HEK293T (cell line): ENCODE results near the gene LMTK2.

Experiments used
- CTCF ChIA-PET: fragments of 350-600 bp; formaldehyde crosslinking; extraction: SDS; loops from one replicate; lab custom pipeline; 2021; ENCODE audit warnings: antibody characterized with exemption, inconsistent platforms; lab: Yijun Ruan, JAX
- POLR2A ChIA-PET: fragments of 350-600 bp; formaldehyde crosslinking; extraction: SDS; loops from one replicate; lab custom pipeline; 2020; ENCODE audit warnings: antibody characterized with exemption, inconsistent platforms; lab: Yijun Ruan, JAX
- DNase-seq: peaks from one replicate; pipeline ENCODE4 v3.0.0; 2012; ENCODE audit warnings: mixed read lengths; ENCODE audit errors: extremely low spot score
- ARNT ChIP-seq: fragments of 450-650 bp; IDR thresholded peaks from 2 replicates; pipeline ENCODE4 v1.6.1; 2017; ENCODE audit warnings: mild to moderate bottlenecking
- BHLHE40 ChIP-seq: fragments of 450-650 bp; IDR thresholded peaks from 2 replicates; pipeline ENCODE4 v1.6.1; 2016; ENCODE audit warnings: mild to moderate bottlenecking, moderate library complexity, borderline replicate concordance
- CTBP1 ChIP-seq: fragments of 450-650 bp; IDR thresholded peaks from 2 replicates; pipeline ENCODE4 v1.6.1; 2016; ENCODE audit warnings: borderline replicate concordance
- ELF4 ChIP-seq: fragments of 450-650 bp; IDR thresholded peaks from 2 replicates; pipeline ENCODE4 v1.6.1; 2017; ENCODE audit warnings: antibody characterized with exemption
- FOXA1 ChIP-seq: fragments of 450-650 bp; IDR thresholded peaks from 2 replicates; pipeline ENCODE4 v1.6.1; 2016; ENCODE audit warnings: mild to moderate bottlenecking
- FOXK2 ChIP-seq: fragments of 450-650 bp; IDR thresholded peaks from 2 replicates; pipeline ENCODE4 v1.6.1; 2016; ENCODE audit warnings: mild to moderate bottlenecking
- FOXM1 ChIP-seq: fragments of 450-650 bp; IDR thresholded peaks from 2 replicates; pipeline ENCODE4 v1.6.1; 2017; ENCODE audit warnings: mild to moderate bottlenecking, borderline replicate concordance
- HDGF ChIP-seq: fragments of 450-650 bp; IDR thresholded peaks from 2 replicates; pipeline ENCODE4 v1.6.1; 2017; ENCODE audit warnings: antibody characterized with exemption, borderline replicate concordance
- L3MBTL2 ChIP-seq: fragments of 450-650 bp; conservative IDR thresholded peaks from 2 replicates; pipeline ENCODE4 v1.6.1; 2016; ENCODE audit warnings: mild to moderate bottlenecking
- LEF1 ChIP-seq: fragments of 450-650 bp; IDR thresholded peaks from 2 replicates; pipeline ENCODE4 v1.6.1; 2017; ENCODE audit warnings: mild to moderate bottlenecking, borderline replicate concordance
- NFRKB ChIP-seq: fragments of 450-650 bp; IDR thresholded peaks from 2 replicates; pipeline ENCODE4 v1.6.1; 2016; ENCODE audit warnings: mild to moderate bottlenecking, moderate library complexity
- PKNOX1 ChIP-seq: fragments of 450-650 bp; IDR thresholded peaks from 2 replicates; pipeline ENCODE4 v1.6.1; 2016
- SP1 ChIP-seq: fragments of 450-650 bp; IDR thresholded peaks from 2 replicates; pipeline ENCODE4 v1.6.1; 2017
- SUZ12 ChIP-seq: fragments of 450-650 bp; IDR thresholded peaks from 2 replicates; pipeline ENCODE4 v1.6.1; 2016; ENCODE audit warnings: mild to moderate bottlenecking
- TARDBP ChIP-seq: fragments of 450-650 bp; IDR thresholded peaks from 2 replicates; pipeline ENCODE4 v1.6.1; 2016
- ZNF384 ChIP-seq: fragments of 450-650 bp; IDR thresholded peaks from 2 replicates; pipeline ENCODE4 v1.6.1; 2016

The LMTK2 gene

GRCh38 chr7:98178762-98179490 is 72.3 kb downstream of the LMTK2 start:
- CTCF ChIA-PET: interaction anchor here (0.6 kb wide), 1 partner anchor 158 kb away, joined by 4 read pairs; no protein-coding TSS in a partner anchor
- no peak for DNase-seq
- TF ChIP-seq L3MBTL2 (no peak), ARNT (no peak), FOXM1 (no peak), SUZ12 (no peak), SP1 (no peak), HDGF (no peak), CTBP1 (no peak), FOXA1 (no peak), ZNF384 (no peak), FOXK2 (no peak), NFRKB (no peak), BHLHE40 (no peak), LEF1 (no peak), ELF4 (no peak), PKNOX1 (no peak)
- POLR2A ChIA-PET: no interaction called here

GRCh38 chr7:98180751-98181150 is 74.1 kb downstream of the LMTK2 start:
- TF ChIP-seq ELF4 (no peak), FOXK2 (no peak), ZNF384 (no peak), L3MBTL2 (no peak), FOXM1 (no peak), TARDBP (no peak), ARNT (no peak), HDGF (no peak), NFRKB (no peak), FOXA1 (no peak), LEF1 (no peak), SP1 (no peak)
- ChIA-PET POLR2A (no interaction called here), CTCF (interaction anchor here (1.1 to 1.2 kb wide), 2 partner anchors 12 to 160 kb away, joined by 3 to 4 read pairs; no protein-coding TSS in a partner anchor)
- no peak for DNase-seq

- TF ChIP-seq ELF4: no peak
- no peak for TF ChIP-seq FOXA1
- TF ChIP-seq TARDBP: no peak
- TF ChIP-seq FOXM1: no peak
- no peak for TF ChIP-seq HDGF
- no peak for TF ChIP-seq CTBP1
- no peak for TF ChIP-seq SP1
- TF ChIP-seq BHLHE40: no peak
- no peak for TF ChIP-seq ZNF384
- no peak for TF ChIP-seq NFRKB
- TF ChIP-seq PKNOX1: no peak
- TF ChIP-seq FOXK2: no peak
- TF ChIP-seq LEF1: no peak
- TF ChIP-seq SUZ12: no peak
- ChIA-PET CTCF (no interaction called here), POLR2A (no interaction called here)
- DNase-seq: no peak
These were observed 78.4 kb downstream of the LMTK2 start for GRCh38 chr7:98185101-98185500.

- CTCF ChIA-PET: no interaction called here
- TF ChIP-seq ARNT (no peak), FOXM1 (no peak), FOXK2 (no peak), ZNF384 (no peak), SUZ12 (no peak), BHLHE40 (no peak), HDGF (no peak), PKNOX1 (no peak), ELF4 (no peak), L3MBTL2 (no peak), SP1 (no peak), LEF1 (no peak), FOXA1 (no peak), CTBP1 (no peak), NFRKB (no peak), TARDBP (no peak)
- no peak for DNase-seq
- POLR2A ChIA-PET: no interaction called here
These were observed 79.9 kb downstream of the LMTK2 start for GRCh38 chr7:98186452-98187137.

- TF ChIP-seq TARDBP (no peak), ZNF384 (no peak), HDGF (no peak), L3MBTL2 (no peak), FOXA1 (no peak), ELF4 (no peak), PKNOX1 (peak; percentile 56), FOXM1 (no peak)
- DNase-seq: no peak
- ChIA-PET CTCF (no interaction called here), POLR2A (no interaction called here)
These were observed 80.5 kb downstream of the LMTK2 start for GRCh38 chr7:98187138-98187502.
